K562 (cell line): ENCODE measurements around the gene RAB21. TPM values are rescaled to one million over a fixed set of nuclear protein-coding genes. Genes with fewer than 3 reads are reported as not detected.

Experiments used
- EHMT2 ChIP-seq: fragments of 450-650 bp; IDR thresholded peaks from 2 replicates; pipeline ENCODE4 v1.6.1; 2018; ENCODE audit warnings: antibody characterized with exemption
- EP300 ChIP-seq: IDR thresholded peaks from 2 replicates; pipeline ENCODE4 v1.6.1; 2012; ENCODE audit warnings: low read length, improper control_type of control experiment
- ERF ChIP-seq: fragments of 450-650 bp; formaldehyde crosslinking; IDR thresholded peaks from 2 replicates; pipeline ENCODE4 v1.4.0; 2020; ENCODE audit warnings: mild to moderate bottlenecking, mixed read lengths
- HES1 ChIP-seq: fragments of 450-650 bp; IDR thresholded peaks from 2 replicates; pipeline ENCODE4 v1.6.1; 2016; ENCODE audit warnings: low read depth, mild to moderate bottlenecking, moderate library complexity
- NCOA4 ChIP-seq: fragments of 450-650 bp; IDR thresholded peaks from 2 replicates; pipeline ENCODE4 v1.6.1; 2018; ENCODE audit warnings: mild to moderate bottlenecking; ENCODE audit not compliant: partially characterized antibody
- NFIC ChIP-seq: fragments of 450-650 bp; IDR thresholded peaks from 2 replicates; pipeline ENCODE4 v1.6.1; 2017; ENCODE audit warnings: mild to moderate bottlenecking, inconsistent platforms
- PHF8 ChIP-seq: fragments of 200-600 bp; sonication (generic); IDR thresholded peaks from 2 replicates; pipeline ENCODE4 v1.6.1; 2012; ENCODE audit warnings: mixed run types, mild to moderate bottlenecking, inconsistent platforms, low read length, moderate library complexity, borderline replicate concordance
- PHTF2 ChIP-seq: fragments of 250-450 bp; sonication (Bioruptor Pico); IDR thresholded peaks from 2 replicates; pipeline ENCODE4 v1.5.0; 2021; ENCODE audit warnings: mild to moderate bottlenecking
- RB1 ChIP-seq: fragments of 450-650 bp; IDR thresholded peaks from 2 replicates; pipeline ENCODE4 v1.6.1; 2017; ENCODE audit warnings: low read depth, mild to moderate bottlenecking
- SETDB1 ChIP-seq: IDR thresholded peaks from one replicate; pipeline ENCODE4 v1.6.1; 2012; ENCODE audit warnings: low read length, control low read depth, inconsistent platforms
- SMAD4 ChIP-seq: fragments of 250-450 bp; sonication (Bioruptor Pico); conservative IDR thresholded peaks from 2 replicates; pipeline ENCODE4 v1.8.0; 2021; ENCODE audit warnings: inconsistent platforms, mild to moderate bottlenecking, moderate library complexity
- THRAP3 ChIP-seq: fragments of 450-650 bp; IDR thresholded peaks from 2 replicates; pipeline ENCODE4 v1.6.1; 2016; ENCODE audit warnings: mild to moderate bottlenecking, inconsistent platforms, borderline replicate concordance
- ZBTB17 ChIP-seq: fragments of 450-650 bp; formaldehyde crosslinking; IDR thresholded peaks from 2 replicates; pipeline ENCODE4 v1.4.0; 2020; ENCODE audit warnings: mild to moderate bottlenecking
- ZBTB2 ChIP-seq: fragments of 450-650 bp; IDR thresholded peaks from 2 replicates; pipeline ENCODE4 v1.6.1; 2016; ENCODE audit warnings: antibody characterized with exemption
- ZNF253 ChIP-seq: fragments of 250-450 bp; sonication (Bioruptor Pico); conservative IDR thresholded peaks from 2 replicates; pipeline ENCODE4 v1.6.1; 2021; ENCODE audit warnings: mild to moderate bottlenecking
- ZNF354B ChIP-seq: fragments of 250-450 bp; sonication (Bioruptor Pico); IDR thresholded peaks from 2 replicates; pipeline ENCODE4 v1.4.0; 2020
- ZNF695 ChIP-seq: fragments of 450-650 bp; formaldehyde crosslinking; IDR thresholded peaks from 2 replicates; pipeline ENCODE4 v1.4.0; 2020; ENCODE audit warnings: mild to moderate bottlenecking, moderate library complexity
- ZNF75A ChIP-seq: fragments of 450-650 bp; formaldehyde crosslinking; IDR thresholded peaks from 2 replicates; pipeline ENCODE4 v1.4.0; 2020; ENCODE audit warnings: mild to moderate bottlenecking
- polyA plus RNA-seq, 8 experiments: library from polyadenylated mRNA; depleted of rRNA in 4 of 8; stranded (reverse) in 5 of 8; unstranded in 3 of 8; fragments of >200 nt; fragmentation: Nextera tagmentation in 2 of 8; fragmentation: Illumina TruSeq in 1 of 8; extraction: Ambion mirVana in 2 of 8; extraction: Trizol in 1 of 8; gene quantifications; 2 replicates each; pipeline versions ENCODE4 v1.2.1 to v1.2.3, GENCODE V29; 2011 to 2014; ENCODE audit warnings: inconsistent platforms in 1 of 8, missing spikeins in 1 of 8
- total RNA-seq, 7 experiments: library from RNA; depleted of rRNA in 6 of 7; stranded (reverse); fragments of >200 nt in 6 of 7; fragmentation: Illumina TruSeq in 2 of 7; extraction: Trizol in 2 of 7; gene quantifications; 2 replicates each; pipeline versions ENCODE4 v1.2.1 to v1.2.3, GENCODE V29; 2011 to 2021; ENCODE audit warnings: low replicate concordance in 1 of 7
- TF ChIP-seq, protein P1 (sequence below): fragments of 450-650 bp; IDR thresholded peaks from 2 replicates; pipeline ENCODE4 v1.6.1; 2018; ENCODE audit warnings: mild to moderate bottlenecking, low read depth; ENCODE audit not compliant: partially characterized antibody
- TF ChIP-seq, protein P2 (sequence below): fragments of 250-450 bp; sonication (Bioruptor Pico); IDR thresholded peaks from 2 replicates; pipeline ENCODE4 v1.8.0; 2021; ENCODE audit warnings: moderate library complexity, mild to moderate bottlenecking, inconsistent platforms
- TF ChIP-seq, protein P3 (sequence below): sonication (generic); formaldehyde crosslinking; IDR thresholded peaks from 2 replicates; pipeline ENCODE4 v1.8.0; 2023; ENCODE audit warnings: mild to moderate bottlenecking, missing genetic modification reagents

The RAB21 gene
- total and polyA plus RNA-seq, 9 of the 15 experiments (the other 6 are each of a cell fraction or from before 2014, with no cell fraction given), result 5.3 to 45.6 (median 19.6) TPM

DNA sequence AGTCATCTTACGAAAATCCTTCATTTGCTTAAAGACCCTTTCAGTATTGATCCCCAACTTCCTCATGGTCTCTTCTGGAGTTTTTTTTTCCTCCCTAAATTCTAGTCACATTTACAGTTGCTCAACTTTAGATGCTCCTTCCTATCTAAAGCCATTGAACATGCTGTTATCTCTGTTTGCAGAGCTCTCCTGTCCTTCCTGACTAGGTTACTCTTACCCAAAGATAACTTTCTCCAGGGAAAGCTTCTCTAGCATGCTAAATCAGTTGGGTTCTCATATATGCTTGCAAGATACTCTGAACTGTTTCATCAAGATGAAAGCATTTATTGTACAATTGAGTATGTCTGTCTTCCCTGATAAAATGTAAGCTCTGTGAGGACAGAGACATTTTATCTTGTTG is 1.8 kb upstream of the RAB21 start (continued):
- TF ChIP-seq, protein P1, sequence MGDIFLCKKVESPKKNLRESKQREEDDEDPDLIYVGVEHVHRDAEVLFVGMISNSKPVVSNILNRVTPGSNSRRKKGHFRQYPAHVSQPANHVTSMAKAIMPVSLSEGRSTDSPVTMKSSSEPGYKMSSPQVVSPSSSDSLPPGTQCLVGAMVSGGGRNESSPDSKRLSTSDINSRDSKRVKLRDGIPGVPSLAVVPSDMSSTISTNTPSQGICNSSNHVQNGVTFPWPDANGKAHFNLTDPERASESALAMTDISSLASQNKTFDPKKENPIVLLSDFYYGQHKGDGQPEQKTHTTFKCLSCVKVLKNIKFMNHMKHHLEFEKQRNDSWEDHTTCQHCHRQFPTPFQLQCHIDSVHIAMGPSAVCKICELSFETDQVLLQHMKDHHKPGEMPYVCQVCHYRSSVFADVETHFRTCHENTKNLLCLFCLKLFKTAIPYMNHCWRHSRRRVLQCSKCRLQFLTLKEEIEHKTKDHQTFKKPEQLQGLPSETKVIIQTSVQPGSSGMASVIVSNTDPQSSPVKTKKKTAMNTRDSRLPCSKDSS, result no peak
- no peak for TF ChIP-seq PHF8
- TF ChIP-seq, protein P2, sequence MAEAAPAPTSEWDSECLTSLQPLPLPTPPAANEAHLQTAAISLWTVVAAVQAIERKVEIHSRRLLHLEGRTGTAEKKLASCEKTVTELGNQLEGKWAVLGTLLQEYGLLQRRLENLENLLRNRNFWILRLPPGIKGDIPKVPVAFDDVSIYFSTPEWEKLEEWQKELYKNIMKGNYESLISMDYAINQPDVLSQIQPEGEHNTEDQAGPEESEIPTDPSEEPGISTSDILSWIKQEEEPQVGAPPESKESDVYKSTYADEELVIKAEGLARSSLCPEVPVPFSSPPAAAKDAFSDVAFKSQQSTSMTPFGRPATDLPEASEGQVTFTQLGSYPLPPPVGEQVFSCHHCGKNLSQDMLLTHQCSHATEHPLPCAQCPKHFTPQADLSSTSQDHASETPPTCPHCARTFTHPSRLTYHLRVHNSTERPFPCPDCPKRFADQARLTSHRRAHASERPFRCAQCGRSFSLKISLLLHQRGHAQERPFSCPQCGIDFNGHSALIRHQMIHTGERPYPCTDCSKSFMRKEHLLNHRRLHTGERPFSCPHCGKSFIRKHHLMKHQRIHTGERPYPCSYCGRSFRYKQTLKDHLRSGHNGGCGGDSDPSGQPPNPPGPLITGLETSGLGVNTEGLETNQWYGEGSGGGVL (CRISPR knock-in tag), result no peak
- TF ChIP-seq, protein P3, sequence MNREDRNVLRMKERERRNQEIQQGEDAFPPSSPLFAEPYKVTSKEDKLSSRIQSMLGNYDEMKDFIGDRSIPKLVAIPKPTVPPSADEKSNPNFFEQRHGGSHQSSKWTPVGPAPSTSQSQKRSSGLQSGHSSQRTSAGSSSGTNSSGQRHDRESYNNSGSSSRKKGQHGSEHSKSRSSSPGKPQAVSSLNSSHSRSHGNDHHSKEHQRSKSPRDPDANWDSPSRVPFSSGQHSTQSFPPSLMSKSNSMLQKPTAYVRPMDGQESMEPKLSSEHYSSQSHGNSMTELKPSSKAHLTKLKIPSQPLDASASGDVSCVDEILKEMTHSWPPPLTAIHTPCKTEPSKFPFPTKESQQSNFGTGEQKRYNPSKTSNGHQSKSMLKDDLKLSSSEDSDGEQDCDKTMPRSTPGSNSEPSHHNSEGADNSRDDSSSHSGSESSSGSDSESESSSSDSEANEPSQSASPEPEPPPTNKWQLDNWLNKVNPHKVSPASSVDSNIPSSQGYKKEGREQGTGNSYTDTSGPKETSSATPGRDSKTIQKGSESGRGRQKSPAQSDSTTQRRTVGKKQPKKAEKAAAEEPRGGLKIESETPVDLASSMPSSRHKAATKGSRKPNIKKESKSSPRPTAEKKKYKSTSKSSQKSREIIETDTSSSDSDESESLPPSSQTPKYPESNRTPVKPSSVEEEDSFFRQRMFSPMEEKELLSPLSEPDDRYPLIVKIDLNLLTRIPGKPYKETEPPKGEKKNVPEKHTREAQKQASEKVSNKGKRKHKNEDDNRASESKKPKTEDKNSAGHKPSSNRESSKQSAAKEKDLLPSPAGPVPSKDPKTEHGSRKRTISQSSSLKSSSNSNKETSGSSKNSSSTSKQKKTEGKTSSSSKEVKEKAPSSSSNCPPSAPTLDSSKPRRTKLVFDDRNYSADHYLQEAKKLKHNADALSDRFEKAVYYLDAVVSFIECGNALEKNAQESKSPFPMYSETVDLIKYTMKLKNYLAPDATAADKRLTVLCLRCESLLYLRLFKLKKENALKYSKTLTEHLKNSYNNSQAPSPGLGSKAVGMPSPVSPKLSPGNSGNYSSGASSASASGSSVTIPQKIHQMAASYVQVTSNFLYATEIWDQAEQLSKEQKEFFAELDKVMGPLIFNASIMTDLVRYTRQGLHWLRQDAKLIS (CRISPR knock-in tag), result no peak
- no peak for TF ChIP-seq ZNF75A (CRISPR knock-in tag)
- TF ChIP-seq EHMT2, result peak; percentile 71
- no peak for TF ChIP-seq PHTF2 (CRISPR knock-in tag)
- peak; percentile 82; the same call in 1 of the 2 replicates for TF ChIP-seq ZBTB2
- no peak for TF ChIP-seq ZNF253 (CRISPR knock-in tag)
- no peak for TF ChIP-seq RB1
- TF ChIP-seq SMAD4 (CRISPR knock-in tag), result peak; percentile 69; the same call in 1 of the 2 replicates
- no peak for TF ChIP-seq ZNF354B (CRISPR knock-in tag)
- peak; percentile 93 for TF ChIP-seq EP300
- no peak for TF ChIP-seq SETDB1
- no peak for TF ChIP-seq ERF (CRISPR knock-in tag)
- TF ChIP-seq HES1, result peak; percentile 47; the same call in 1 of the 2 replicates
- TF ChIP-seq THRAP3, result no peak
- TF ChIP-seq NCOA4, result no peak
- TF ChIP-seq NFIC, result peak; percentile 87
- no peak for TF ChIP-seq ZNF695 (CRISPR knock-in tag)
- TF ChIP-seq ZBTB17 (CRISPR knock-in tag), result no peak
